HCT116 (cell line): Measurements from ENCODE around the gene ABR. TPM values are rescaled to one million over a fixed set of nuclear protein-coding genes. Genes with fewer than 3 reads are reported as not detected.

ENCODE experiments used
- ATAC-seq: fragments of 200-7000 bp; cut with Tn5 transposase; 2 replicates; pipeline ENCODE4 v1.9.1; 2020; ENCODE audit warnings: mild to moderate bottlenecking, moderate library complexity
- BruUV-seq: library from RNA; stranded (reverse); fragments of 400-500 nt; replicated peaks from 2 replicates; lab custom pipeline; 2021; lab: Mats Ljungman, UMichigan
- CTCF ChIA-PET: fragments of 300-600 bp; sonication (Branson Sonifier 250); formaldehyde crosslinking; loops from one replicate; lab custom pipeline; 2021; ENCODE audit warnings: antibody characterized with exemption; lab: Charles Lee
- POLR2A ChIA-PET: fragments of 300-600, 350-600 bp; sonication (Branson Sonifier 250); formaldehyde crosslinking; loops from one replicate; lab custom pipeline; 2021; ENCODE audit warnings: antibody characterized with exemption; lab: Charles Lee
- RAD21 ChIA-PET, 2 experiments: fragments of 300-600 bp; sonication (Branson Sonifier 250); formaldehyde crosslinking; loops; one replicate each; lab custom pipeline; 2023; ENCODE audit warnings: low total read pairs in 2 of 2; ENCODE audit not compliant: uncharacterized antibody in 2 of 2, unreplicated experiment in 2 of 2, low non-redundant PET in 1 of 2; lab: Charles Lee
- DNase-seq: peaks from one replicate; pipeline ENCODE4 v3.0.0-alpha.2; 2010; ENCODE audit warnings: low read depth, low spot score
- H2AFZ ChIP-seq: fragments of 200-600 bp; shearing (Covaris generic), sonication (generic); 2 replicates; pipeline ENCODE4 v1.6.1; 2017; ENCODE audit warnings: low read depth, mixed run types, mixed read lengths, antibody characterized with exemption, low read length; ENCODE audit not compliant: poor library complexity, severe bottlenecking
- H3K27ac ChIP-seq: 2 replicates; pipeline ENCODE4 v1.5.1; 2012; ENCODE audit warnings: low read depth, low read length
- H3K27me3 ChIP-seq: fragments of 200-600 bp; sonication (generic); 2 replicates; pipeline ENCODE4 v1.6.1; 2016; ENCODE audit warnings: mixed run types, low read length, mixed read lengths; ENCODE audit not compliant: insufficient read depth
- H3K36me3 ChIP-seq, 2 experiments: fragments of 200-500 bp in 1 of 2; fragments of 200-600 bp in 1 of 2; sonication (Bioruptor generic) in 1 of 2; sonication (generic) in 1 of 2; 2 replicates each; pipeline versions ENCODE4 v1.5.1 to v1.6.1; 2014 to 2016; ENCODE audit warnings: low read length in 2 of 2, inconsistent platforms in 1 of 2, mixed read lengths in 1 of 2, mixed run types in 1 of 2; ENCODE audit not compliant: insufficient read depth in 2 of 2, control insufficient read depth in 1 of 2
- H3K4me1 ChIP-seq, 2 experiments: fragments of 200-600 bp in 1 of 2; sonication (generic) in 1 of 2; 2 replicates each; pipeline versions ENCODE4 v1.5.1 to v1.6.1; 2012 to 2017; ENCODE audit warnings: low read length in 2 of 2, inconsistent platforms in 1 of 2, mild to moderate bottlenecking in 1 of 2, mixed read lengths in 1 of 2, mixed run types in 1 of 2, moderate library complexity in 1 of 2; ENCODE audit not compliant: insufficient read depth in 2 of 2, control insufficient read depth in 1 of 2
- H3K4me2 ChIP-seq: fragments of 200-600 bp; sonication (generic); 2 replicates; pipeline ENCODE4 v1.6.1; 2017; ENCODE audit warnings: mixed run types, low read length, mixed read lengths
- H3K4me3 ChIP-seq, 2 experiments: fragments of 200-600 bp in 1 of 2; sonication (generic) in 1 of 2; replicated peaks in 1 of 2; 2 replicates each; pipeline ENCODE4 v1.5.1; 2011 to 2016; ENCODE audit warnings: low read length in 2 of 2, control low read depth in 1 of 2, low read depth in 1 of 2, mild to moderate bottlenecking in 1 of 2, mixed read lengths in 1 of 2, mixed run types in 1 of 2
- H3K79me2 ChIP-seq: fragments of 200-600 bp; sonication (generic); 2 replicates; pipeline ENCODE4 v1.6.1; 2017; ENCODE audit warnings: mild to moderate bottlenecking, mixed run types, low read length, moderate library complexity, mixed read lengths; ENCODE audit not compliant: insufficient read depth
- H3K9ac ChIP-seq: fragments of 200-600 bp; sonication (generic); 2 replicates; pipeline ENCODE4 v1.6.1; 2016; ENCODE audit warnings: low read length, mixed read lengths
- H3K9me2 ChIP-seq: fragments of 200-600 bp; sonication (generic), shearing (Covaris generic); 2 replicates; pipeline ENCODE4 v1.6.1; 2017; ENCODE audit warnings: mixed run types, mild to moderate bottlenecking, moderate library complexity; ENCODE audit not compliant: insufficient read depth
- H3K9me3 ChIP-seq, 2 experiments: fragments of 200-500 bp in 1 of 2; fragments of 200-600 bp in 1 of 2; sonication (Bioruptor generic) in 1 of 2; sonication (generic) in 1 of 2; 2 replicates each; pipeline ENCODE4 v1.6.1; 2014 to 2017; ENCODE audit warnings: low read length in 2 of 2, mixed read lengths in 2 of 2, inconsistent platforms in 1 of 2, low read depth in 1 of 2, mild to moderate bottlenecking in 1 of 2, mixed run types in 1 of 2, moderate library complexity in 1 of 2; ENCODE audit not compliant: control insufficient read depth in 1 of 2, insufficient read depth in 1 of 2
- H4K20me1 ChIP-seq: fragments of 200-600 bp; sonication (generic), shearing (Covaris generic); 2 replicates; pipeline ENCODE4 v1.6.1; 2017; ENCODE audit warnings: mixed run types, mild to moderate bottlenecking, moderate library complexity; ENCODE audit not compliant: insufficient read depth
- CBX3 ChIP-seq: IDR thresholded peaks from 2 replicates; pipeline ENCODE4 v1.6.1; 2012; ENCODE audit warnings: low read depth
- CEBPB ChIP-seq: IDR thresholded peaks from 2 replicates; pipeline ENCODE4 v1.6.1; 2012; ENCODE audit warnings: low read depth
- EGR1 ChIP-seq: IDR thresholded peaks from 2 replicates; pipeline ENCODE4 v1.6.1; 2012; ENCODE audit warnings: low read depth
- EZH2phosphoT487 ChIP-seq: fragments of 200-600 bp; IDR thresholded peaks from 2 replicates; pipeline ENCODE4 v1.6.1; 2018; ENCODE audit warnings: antibody characterized with exemption, borderline replicate concordance
- FOSL1 ChIP-seq: IDR thresholded peaks from 2 replicates; pipeline ENCODE4 v1.6.1; 2012; ENCODE audit warnings: low read depth
- POLR2A ChIP-seq: IDR thresholded peaks from 2 replicates; pipeline ENCODE4 v1.7.0; 2011; ENCODE audit warnings: borderline replicate concordance; ENCODE audit not compliant: insufficient read depth, insufficient read length; ENCODE audit errors: extremely low read depth
- POLR2AphosphoS5 ChIP-seq: IDR thresholded peaks from 2 replicates; pipeline ENCODE4 v1.6.1; 2011; ENCODE audit warnings: mild to moderate bottlenecking, low read depth, low read length, moderate library complexity
- RAD21 ChIP-seq: IDR thresholded peaks from 2 replicates; pipeline ENCODE4 v1.6.1; 2012; ENCODE audit warnings: low read depth, mild to moderate bottlenecking
- SIN3A ChIP-seq: IDR thresholded peaks from 2 replicates; pipeline ENCODE4 v1.6.1; 2012; ENCODE audit warnings: low read depth
- SP1 ChIP-seq: IDR thresholded peaks from 2 replicates; pipeline ENCODE4 v1.6.1; 2012; ENCODE audit warnings: low read depth
- SRF ChIP-seq: IDR thresholded peaks from 2 replicates; pipeline ENCODE4 v1.6.1; 2012; ENCODE audit warnings: low read depth
- YY1 ChIP-seq: IDR thresholded peaks from 2 replicates; pipeline ENCODE4 v1.6.1; 2011; ENCODE audit warnings: low read length, low read depth, moderate library complexity, mild to moderate bottlenecking; ENCODE audit not compliant: insufficient replicate concordance; ENCODE audit errors: extremely low read depth
- ZFX ChIP-seq: fragments of 450-650 bp; IDR thresholded peaks from 2 replicates; pipeline ENCODE4 v1.6.1; 2017
- ZNF274 ChIP-seq: fragments of 200-500 bp; sonication (Bioruptor generic); IDR thresholded peaks from 2 replicates; pipeline ENCODE4 v1.6.1; 2014; ENCODE audit warnings: mild to moderate bottlenecking, low read depth, low read length, inconsistent platforms
- intact Hi-C: fragments of 100-400 bp; cut with micrococcal nuclease; formaldehyde crosslinking; loops from 2 replicates; pipeline ENCODE4 v1.10.0; 2022
- total RNA-seq: library from RNA; stranded (reverse); gene quantifications from one replicate; pipeline ENCODE4 v1.2.1, GENCODE V29; 2021; ENCODE audit not compliant: unreplicated experiment
- TF ChIP-seq, protein P1 (sequence below): IDR thresholded peaks from 2 replicates; pipeline ENCODE4 v1.6.1; 2012
- TF ChIP-seq, protein P2 (sequence below), 3 experiments: fragments of 200-600 bp in 1 of 3; sonication (generic) in 1 of 3; IDR thresholded peaks in 2 of 3; conservative IDR thresholded peaks in 1 of 3; 2 replicates each; pipeline ENCODE4 v1.5.1; 2012 to 2017; ENCODE audit warnings: low read depth in 2 of 3, low read length in 2 of 3, antibody characterized with exemption in 1 of 3, borderline replicate concordance in 1 of 3, control low read depth in 1 of 3, mild to moderate bottlenecking in 1 of 3, mixed read lengths in 1 of 3, mixed run types in 1 of 3, moderate library complexity in 1 of 3; ENCODE audit not compliant: insufficient read depth in 1 of 3
- TF ChIP-seq, protein P3 (sequence below): IDR thresholded peaks from 2 replicates; pipeline ENCODE4 v1.6.1; 2012; ENCODE audit warnings: low read depth
- TF ChIP-seq, protein P4 (sequence below): IDR thresholded peaks from 2 replicates; pipeline ENCODE4 v1.6.1; 2012
- TF ChIP-seq, protein P5 (sequence below): IDR thresholded peaks from 2 replicates; pipeline ENCODE4 v1.6.1; 2011; ENCODE audit warnings: mild to moderate bottlenecking, low read length, moderate library complexity; ENCODE audit not compliant: insufficient replicate concordance; ENCODE audit errors: extremely low read depth

ABR gene
- total RNA-seq, 1 experiment from 2014 or later, result 58.5 TPM

DNA sequence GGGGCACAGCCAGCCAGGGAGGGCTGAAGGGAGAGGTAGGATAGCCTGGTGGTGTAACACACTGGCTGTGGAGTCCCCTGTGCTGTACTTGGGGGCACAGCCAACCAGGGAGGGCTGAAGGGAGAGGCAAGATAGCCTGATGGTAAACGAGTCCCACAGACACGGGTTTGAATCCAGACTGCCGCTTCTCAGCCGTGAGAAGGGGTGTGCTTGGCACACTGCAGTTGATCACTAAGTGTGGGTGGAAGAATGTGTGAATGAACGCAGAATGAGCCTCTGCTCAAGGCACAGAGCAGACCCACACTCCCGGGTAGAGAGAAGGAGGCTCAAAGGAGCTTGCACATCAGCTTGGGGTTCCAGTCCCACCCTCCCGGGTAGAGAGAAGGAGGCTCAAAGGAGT lies 111.4 kb downstream of the ABR start:
- Histone ChIP-seq H4K20me1 (no peaks in the 10 kb centered on the region), H3K4me1 (peaks cover 4 to 14% of the 10 kb centered on the region in 2 experiments; a peak in 2 of 4 replicates), H3K4me3 (no peak overlapping the region), H3K4me2 (no peak overlapping the region), H3K9me3 (no peaks in the 10 kb centered on the region; a peak in 1 of 4 replicates), H3K9me2 (no peaks in the 10 kb centered on the region), H3K36me3 (peaks cover 3 to 25% of the 10 kb centered on the region in 2 experiments), H3K9ac (no peak overlapping the region), H2AFZ (no peak overlapping the region), H3K79me2 (no peaks in the 10 kb centered on the region), H3K27ac (no peak overlapping the region), H3K27me3 (no peaks in the 10 kb centered on the region)
- intact Hi-C loops, result no loop called here
- ChIA-PET POLR2A (no interaction called here), CTCF (interaction anchor here (1.6 kb wide), 1 partner anchor 12 kb away, joined by 5 read pairs; no protein-coding TSS in a partner anchor), RAD21 (no interaction called here)
- DNase-seq (no peak), ATAC-seq (no peak)
- TF ChIP-seq FOSL1 (no peak), POLR2AphosphoS5 (no peak), ZFX (no peak), SP1 (no peak), EZH2phosphoT487 (no peak), RAD21 (no peak), POLR2A (no peak), EGR1 (no peak), YY1 (no peak), CEBPB (no peak), SRF (no peak), CBX3 (no peak), SIN3A (no peak), ZNF274 (no peak)
- TF ChIP-seq, protein P1, sequence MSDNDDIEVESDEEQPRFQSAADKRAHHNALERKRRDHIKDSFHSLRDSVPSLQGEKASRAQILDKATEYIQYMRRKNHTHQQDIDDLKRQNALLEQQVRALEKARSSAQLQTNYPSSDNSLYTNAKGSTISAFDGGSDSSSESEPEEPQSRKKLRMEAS, result no peak
- TF ChIP-seq, protein P2, sequence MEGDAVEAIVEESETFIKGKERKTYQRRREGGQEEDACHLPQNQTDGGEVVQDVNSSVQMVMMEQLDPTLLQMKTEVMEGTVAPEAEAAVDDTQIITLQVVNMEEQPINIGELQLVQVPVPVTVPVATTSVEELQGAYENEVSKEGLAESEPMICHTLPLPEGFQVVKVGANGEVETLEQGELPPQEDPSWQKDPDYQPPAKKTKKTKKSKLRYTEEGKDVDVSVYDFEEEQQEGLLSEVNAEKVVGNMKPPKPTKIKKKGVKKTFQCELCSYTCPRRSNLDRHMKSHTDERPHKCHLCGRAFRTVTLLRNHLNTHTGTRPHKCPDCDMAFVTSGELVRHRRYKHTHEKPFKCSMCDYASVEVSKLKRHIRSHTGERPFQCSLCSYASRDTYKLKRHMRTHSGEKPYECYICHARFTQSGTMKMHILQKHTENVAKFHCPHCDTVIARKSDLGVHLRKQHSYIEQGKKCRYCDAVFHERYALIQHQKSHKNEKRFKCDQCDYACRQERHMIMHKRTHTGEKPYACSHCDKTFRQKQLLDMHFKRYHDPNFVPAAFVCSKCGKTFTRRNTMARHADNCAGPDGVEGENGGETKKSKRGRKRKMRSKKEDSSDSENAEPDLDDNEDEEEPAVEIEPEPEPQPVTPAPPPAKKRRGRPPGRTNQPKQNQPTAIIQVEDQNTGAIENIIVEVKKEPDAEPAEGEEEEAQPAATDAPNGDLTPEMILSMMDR (IDR thresholded peaks at IDR 0.05 in 2 of 3, conservative IDR thresholded peaks at IDR 0.05 in 1 of 3; ENCODE audit: borderline replicate concordance in 1 of 3, insufficient read depth in 1 of 3, low read depth in 2 of 3, low read length in 2 of 3), result no peak
- TF ChIP-seq, protein P3, sequence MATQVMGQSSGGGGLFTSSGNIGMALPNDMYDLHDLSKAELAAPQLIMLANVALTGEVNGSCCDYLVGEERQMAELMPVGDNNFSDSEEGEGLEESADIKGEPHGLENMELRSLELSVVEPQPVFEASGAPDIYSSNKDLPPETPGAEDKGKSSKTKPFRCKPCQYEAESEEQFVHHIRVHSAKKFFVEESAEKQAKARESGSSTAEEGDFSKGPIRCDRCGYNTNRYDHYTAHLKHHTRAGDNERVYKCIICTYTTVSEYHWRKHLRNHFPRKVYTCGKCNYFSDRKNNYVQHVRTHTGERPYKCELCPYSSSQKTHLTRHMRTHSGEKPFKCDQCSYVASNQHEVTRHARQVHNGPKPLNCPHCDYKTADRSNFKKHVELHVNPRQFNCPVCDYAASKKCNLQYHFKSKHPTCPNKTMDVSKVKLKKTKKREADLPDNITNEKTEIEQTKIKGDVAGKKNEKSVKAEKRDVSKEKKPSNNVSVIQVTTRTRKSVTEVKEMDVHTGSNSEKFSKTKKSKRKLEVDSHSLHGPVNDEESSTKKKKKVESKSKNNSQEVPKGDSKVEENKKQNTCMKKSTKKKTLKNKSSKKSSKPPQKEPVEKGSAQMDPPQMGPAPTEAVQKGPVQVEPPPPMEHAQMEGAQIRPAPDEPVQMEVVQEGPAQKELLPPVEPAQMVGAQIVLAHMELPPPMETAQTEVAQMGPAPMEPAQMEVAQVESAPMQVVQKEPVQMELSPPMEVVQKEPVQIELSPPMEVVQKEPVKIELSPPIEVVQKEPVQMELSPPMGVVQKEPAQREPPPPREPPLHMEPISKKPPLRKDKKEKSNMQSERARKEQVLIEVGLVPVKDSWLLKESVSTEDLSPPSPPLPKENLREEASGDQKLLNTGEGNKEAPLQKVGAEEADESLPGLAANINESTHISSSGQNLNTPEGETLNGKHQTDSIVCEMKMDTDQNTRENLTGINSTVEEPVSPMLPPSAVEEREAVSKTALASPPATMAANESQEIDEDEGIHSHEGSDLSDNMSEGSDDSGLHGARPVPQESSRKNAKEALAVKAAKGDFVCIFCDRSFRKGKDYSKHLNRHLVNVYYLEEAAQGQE, result no peak
- TF ChIP-seq, protein P4, sequence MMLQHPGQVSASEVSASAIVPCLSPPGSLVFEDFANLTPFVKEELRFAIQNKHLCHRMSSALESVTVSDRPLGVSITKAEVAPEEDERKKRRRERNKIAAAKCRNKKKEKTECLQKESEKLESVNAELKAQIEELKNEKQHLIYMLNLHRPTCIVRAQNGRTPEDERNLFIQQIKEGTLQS, result no peak
- TF ChIP-seq, protein P5, sequence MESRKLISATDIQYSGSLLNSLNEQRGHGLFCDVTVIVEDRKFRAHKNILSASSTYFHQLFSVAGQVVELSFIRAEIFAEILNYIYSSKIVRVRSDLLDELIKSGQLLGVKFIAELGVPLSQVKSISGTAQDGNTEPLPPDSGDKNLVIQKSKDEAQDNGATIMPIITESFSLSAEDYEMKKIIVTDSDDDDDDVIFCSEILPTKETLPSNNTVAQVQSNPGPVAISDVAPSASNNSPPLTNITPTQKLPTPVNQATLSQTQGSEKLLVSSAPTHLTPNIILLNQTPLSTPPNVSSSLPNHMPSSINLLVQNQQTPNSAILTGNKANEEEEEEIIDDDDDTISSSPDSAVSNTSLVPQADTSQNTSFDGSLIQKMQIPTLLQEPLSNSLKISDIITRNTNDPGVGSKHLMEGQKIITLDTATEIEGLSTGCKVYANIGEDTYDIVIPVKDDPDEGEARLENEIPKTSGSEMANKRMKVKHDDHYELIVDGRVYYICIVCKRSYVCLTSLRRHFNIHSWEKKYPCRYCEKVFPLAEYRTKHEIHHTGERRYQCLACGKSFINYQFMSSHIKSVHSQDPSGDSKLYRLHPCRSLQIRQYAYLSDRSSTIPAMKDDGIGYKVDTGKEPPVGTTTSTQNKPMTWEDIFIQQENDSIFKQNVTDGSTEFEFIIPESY, result no peak
- BruUV-seq, result no TSS peak
